HFFc6 (cell line): ENCODE results near the gene SSX5. TPM values are rescaled to one million over a fixed set of nuclear protein-coding genes. Genes with fewer than 3 reads are reported as not detected.
"Not testable (repeated sequence)": the region's sequence is repeated elsewhere in the genome, so short reads cannot be mapped to it uniquely, and the experiment has no call there.

ENCODE experiments used
- DNase-seq: peaks from one replicate; pipeline ENCODE4 v3.0.0-alpha.2; 2018
- H3K27ac Mint-ChIP-seq: 2 replicates; pipeline ENCODE4 v1.8.0; 2020; ENCODE audit warnings: mild to moderate bottlenecking, mixed read lengths
- H3K27me3 Mint-ChIP-seq: 2 replicates; pipeline ENCODE4 v1.8.0; 2021; ENCODE audit warnings: mild to moderate bottlenecking, moderate library complexity, mixed read lengths; ENCODE audit not compliant: insufficient read depth
- H3K36me3 Mint-ChIP-seq: 2 replicates; pipeline ENCODE4 v1.8.0; 2021; ENCODE audit warnings: low read depth, mixed read lengths
- H3K4me1 Mint-ChIP-seq: 2 replicates; pipeline ENCODE4 v1.8.0; 2020; ENCODE audit warnings: low read depth, mixed read lengths
- H3K4me3 Mint-ChIP-seq: 2 replicates; pipeline ENCODE4 v1.8.0; 2020; ENCODE audit warnings: mild to moderate bottlenecking, moderate library complexity, mixed read lengths
- H3K9me3 Mint-ChIP-seq: 2 replicates; pipeline ENCODE4 v1.8.0; 2020; ENCODE audit warnings: mild to moderate bottlenecking, mixed read lengths
- total RNA-seq, 6 experiments: library from RNA; stranded (reverse); fragmentation: NEBNext Ultra II Directional; extraction: Animal tissue kit (Norgen Biotek cat#: 25700); gene quantifications; 2 replicates in 1 of 6; 3 replicates in 5 of 6; pipeline ENCODE4 v1.2.3, GENCODE V29; 2021
- TF ChIP-seq, protein P1 (sequence below): fragments of 200-600 bp; sonication (generic); IDR thresholded peaks from 2 replicates; pipeline ENCODE4 v1.5.0; 2021; ENCODE audit warnings: antibody characterized with exemption, mild to moderate bottlenecking

The SSX5 gene
- total RNA-seq, 6 experiments from 2014 or later = not detected

DNA sequence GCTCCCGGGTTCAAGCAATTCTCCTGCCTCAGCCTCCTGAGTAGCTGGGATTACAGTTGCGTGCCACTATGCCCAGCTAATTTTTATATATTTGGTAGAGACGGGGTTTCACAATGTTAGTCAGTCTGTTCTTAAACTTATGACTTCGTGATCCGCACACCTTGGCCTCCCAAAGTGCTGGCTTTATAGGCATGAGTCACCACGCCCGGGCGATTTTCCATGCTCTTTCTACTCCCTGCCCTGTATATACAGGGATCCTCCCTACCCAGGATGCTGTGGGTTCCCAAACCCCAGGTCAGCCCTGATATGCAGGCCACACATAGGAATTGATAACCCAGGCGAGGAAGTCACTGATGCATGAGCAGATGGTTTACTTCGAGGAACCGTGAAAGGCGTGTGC, 31.4 kb downstream of the SSX5 start:
- H3K27me3 Mint-ChIP-seq = peaks cover 3% of the 10 kb centered on the region
- H3K4me1 Mint-ChIP-seq = no peaks in the 10 kb centered on the region
- no peaks in the 10 kb centered on the region for H3K36me3 Mint-ChIP-seq
- H3K27ac Mint-ChIP-seq = no peak overlapping the region
- no peak for DNase-seq
- TF ChIP-seq, protein P1, sequence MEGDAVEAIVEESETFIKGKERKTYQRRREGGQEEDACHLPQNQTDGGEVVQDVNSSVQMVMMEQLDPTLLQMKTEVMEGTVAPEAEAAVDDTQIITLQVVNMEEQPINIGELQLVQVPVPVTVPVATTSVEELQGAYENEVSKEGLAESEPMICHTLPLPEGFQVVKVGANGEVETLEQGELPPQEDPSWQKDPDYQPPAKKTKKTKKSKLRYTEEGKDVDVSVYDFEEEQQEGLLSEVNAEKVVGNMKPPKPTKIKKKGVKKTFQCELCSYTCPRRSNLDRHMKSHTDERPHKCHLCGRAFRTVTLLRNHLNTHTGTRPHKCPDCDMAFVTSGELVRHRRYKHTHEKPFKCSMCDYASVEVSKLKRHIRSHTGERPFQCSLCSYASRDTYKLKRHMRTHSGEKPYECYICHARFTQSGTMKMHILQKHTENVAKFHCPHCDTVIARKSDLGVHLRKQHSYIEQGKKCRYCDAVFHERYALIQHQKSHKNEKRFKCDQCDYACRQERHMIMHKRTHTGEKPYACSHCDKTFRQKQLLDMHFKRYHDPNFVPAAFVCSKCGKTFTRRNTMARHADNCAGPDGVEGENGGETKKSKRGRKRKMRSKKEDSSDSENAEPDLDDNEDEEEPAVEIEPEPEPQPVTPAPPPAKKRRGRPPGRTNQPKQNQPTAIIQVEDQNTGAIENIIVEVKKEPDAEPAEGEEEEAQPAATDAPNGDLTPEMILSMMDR = no peak
- no peak overlapping the region for H3K4me3 Mint-ChIP-seq
- no peaks in the 10 kb centered on the region for H3K9me3 Mint-ChIP-seq

DNA sequence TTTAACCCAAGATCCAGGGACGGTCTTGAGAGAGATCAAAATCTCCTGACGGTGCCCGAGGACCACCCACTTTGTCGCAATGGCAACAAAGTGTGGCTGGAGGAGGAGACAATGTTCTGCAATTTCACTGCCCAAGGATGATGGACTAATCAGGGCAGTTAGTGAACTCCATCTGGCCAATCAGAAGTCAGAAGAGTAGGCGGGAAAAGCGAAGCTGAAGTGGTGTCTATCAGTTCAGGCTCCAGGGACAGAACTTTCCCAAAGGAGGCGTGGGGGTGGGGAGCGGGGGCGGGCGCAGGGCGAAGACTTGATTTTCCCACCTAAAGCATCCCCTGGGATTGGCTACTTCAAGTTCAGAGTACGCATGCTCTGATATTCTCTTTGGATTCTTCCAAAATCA, 40.6 kb downstream of the SSX5 start:
- H3K36me3 Mint-ChIP-seq = no peaks in the 10 kb centered on the region
- no peaks in the 10 kb centered on the region for H3K27me3 Mint-ChIP-seq
- H3K27ac Mint-ChIP-seq = no peak overlapping the region
- no peak overlapping the region for H3K4me3 Mint-ChIP-seq
- DNase-seq = no peak
- H3K4me1 Mint-ChIP-seq = no peaks in the 10 kb centered on the region
- TF ChIP-seq, protein P1 = no peak
- no peaks in the 10 kb centered on the region for H3K9me3 Mint-ChIP-seq

- no peak overlapping the region for H3K4me3 Mint-ChIP-seq
- no peak overlapping the region for H3K27ac Mint-ChIP-seq
- H3K4me1 Mint-ChIP-seq = no peaks in the 10 kb centered on the region
- no peak for DNase-seq
- no peaks in the 10 kb centered on the region for H3K9me3 Mint-ChIP-seq
- no peaks in the 10 kb centered on the region for H3K27me3 Mint-ChIP-seq
- H3K36me3 Mint-ChIP-seq = no peaks in the 10 kb centered on the region
- TF ChIP-seq, protein P1 = no peak
Observed at GRCh38 chrX:48154796-48155195, 41.8 kb downstream of the SSX5 start.

- Mint-ChIP-seq H3K4me3 (no peak overlapping the region), H3K27me3 (no peaks in the 10 kb centered on the region), H3K36me3 (no peaks in the 10 kb centered on the region), H3K4me1 (no peaks in the 10 kb centered on the region), H3K27ac (no peak overlapping the region), H3K9me3 (no peaks in the 10 kb centered on the region)
- TF ChIP-seq, protein P1 = no peak
- no peak for DNase-seq
Observed at GRCh38 chrX:48153769-48154168, 42.8 kb downstream of the SSX5 start.

DNA sequence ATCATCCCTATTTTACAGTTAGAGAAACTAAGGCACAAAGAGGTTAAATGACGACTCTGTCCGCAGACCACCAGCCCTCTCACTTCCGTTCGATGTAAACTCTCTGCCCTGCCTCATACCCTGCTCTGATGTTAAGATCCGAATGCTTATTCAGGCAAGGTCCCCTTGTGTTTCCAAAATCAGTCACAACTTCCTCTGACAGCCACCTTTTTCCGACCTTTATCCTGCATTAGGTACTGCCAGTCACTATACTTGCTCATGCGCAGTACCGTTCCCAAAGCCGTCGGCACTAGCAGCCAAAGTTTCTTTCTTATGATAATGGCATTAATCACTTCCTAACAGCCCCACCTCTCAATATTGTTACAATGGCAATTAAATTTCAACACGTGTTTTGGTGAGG, 53.9 kb downstream of the SSX5 start:
- H3K4me3 Mint-ChIP-seq, H3K4me1 Mint-ChIP-seq, H3K36me3 Mint-ChIP-seq, H3K27me3 Mint-ChIP-seq, H3K9me3 Mint-ChIP-seq, H3K27ac Mint-ChIP-seq, DNase-seq: not testable (repeated sequence)

DNA sequence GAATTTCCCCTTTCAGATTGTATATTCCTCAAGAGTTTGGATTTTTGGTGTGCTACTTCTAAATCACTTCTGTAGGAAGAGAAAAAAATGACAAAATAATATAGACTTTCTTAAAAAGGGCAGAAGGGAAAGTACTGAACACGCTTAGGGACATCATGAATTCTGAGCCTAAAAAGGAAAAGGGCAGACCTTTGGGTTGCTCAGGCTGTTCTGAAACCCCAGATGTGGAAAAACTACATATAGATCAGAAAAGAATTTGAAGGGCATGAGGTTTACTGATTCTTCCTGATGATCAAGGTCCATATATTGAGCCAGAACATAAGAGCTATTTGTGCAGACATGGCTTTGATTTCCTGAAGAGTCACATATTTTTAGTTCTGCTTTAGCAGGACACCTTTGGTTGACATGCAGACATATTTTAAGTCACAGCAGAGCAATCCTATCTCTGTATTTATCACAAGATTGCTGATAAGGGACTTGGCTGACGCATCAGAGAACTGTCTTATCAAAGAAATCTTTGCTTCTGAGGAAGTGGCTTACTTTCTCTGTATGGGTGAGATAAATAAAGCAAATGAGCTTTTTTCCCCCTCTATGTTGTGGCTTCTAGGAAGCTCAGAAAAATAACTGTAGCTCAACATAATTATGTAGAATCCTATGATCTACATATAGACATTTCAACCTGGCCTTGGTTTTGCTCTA, 54.6 kb downstream of the SSX5 start:
- DNase-seq, H3K9me3 Mint-ChIP-seq, H3K36me3 Mint-ChIP-seq, H3K27ac Mint-ChIP-seq, H3K4me1 Mint-ChIP-seq, H3K27me3 Mint-ChIP-seq, H3K4me3 Mint-ChIP-seq: not testable (repeated sequence)

GRCh38 chrX:48139076-48139475, 57.5 kb downstream of the SSX5 start:
- H3K9me3 Mint-ChIP-seq, H3K4me3 Mint-ChIP-seq, H3K27me3 Mint-ChIP-seq, H3K36me3 Mint-ChIP-seq, H3K27ac Mint-ChIP-seq, H3K4me1 Mint-ChIP-seq, DNase-seq: not testable (repeated sequence)

Other genes with a start within 250 kb of the SSX5 start
- 1 to 10 TPM; 2.0 to 2.7 (median 2.5) TPM for gene ZNF182, start 192.8 kb downstream of the SSX5 start, total RNA-seq
- gene SPACA5, start 189.8 kb downstream of the SSX5 start, total RNA-seq = not detected
- gene ZNF630, start 125.2 kb downstream of the SSX5 start, total RNA-seq = under 1 TPM; 0.26 to 0.87 (median 0.43) TPM
- gene SPACA5B, start 66.2 kb downstream of the SSX5 start, total RNA-seq = not detected
- gene SSX1, start 58.6 kb upstream of the SSX5 start, total RNA-seq = not detected
- not detected for gene SSX3, start 159.9 kb upstream of the SSX5 start, total RNA-seq
- not detected for gene SSX4, start 186.7 kb upstream of the SSX5 start, total RNA-seq
- not detected for gene SSX4B, start 215.2 kb upstream of the SSX5 start, total RNA-seq